HEK293 (cell line): ENCODE results near the gene KIAA0513.

ENCODE experiments used
- CTCF ChIA-PET: fragments of 350-600 bp; formaldehyde crosslinking; extraction: SDS; loops from one replicate; lab custom pipeline; 2021; ENCODE audit warnings: antibody characterized with exemption; lab: Yijun Ruan, JAX
- POLR2A ChIA-PET: fragments of 300-600 bp; formaldehyde crosslinking; extraction: SDS; loops from one replicate; lab custom pipeline; 2020; ENCODE audit warnings: antibody characterized with exemption, inconsistent platforms; lab: Yijun Ruan, JAX
- H3K27ac ChIP-seq: fragments of 200-500 bp; sonication (Bioruptor generic); 2 replicates; pipeline ENCODE4 v1.5.1; 2014; ENCODE audit warnings: low read depth, low read length, control low read depth, inconsistent platforms; ENCODE audit errors: extremely low read depth
- H3K36me3 ChIP-seq, 2 experiments: fragments of 200-500 bp in 1 of 2; sonication (Bioruptor generic) in 1 of 2; 1 replicate in 1 of 2; 2 replicates in 1 of 2; pipeline ENCODE4 v1.5.1; 2014 to 2017; ENCODE audit warnings: inconsistent platforms in 2 of 2, low read length in 2 of 2; ENCODE audit not compliant: control insufficient read depth in 2 of 2, insufficient read depth in 1 of 2
- H3K4me1 ChIP-seq: fragments of 200-500 bp; sonication (Bioruptor generic); 2 replicates; pipeline ENCODE4 v1.5.1; 2014; ENCODE audit warnings: mild to moderate bottlenecking, low read length, inconsistent platforms; ENCODE audit not compliant: control insufficient read depth, insufficient read depth
- H3K4me3 ChIP-seq: 2 replicates; pipeline ENCODE4 v1.5.1; 2011; ENCODE audit warnings: low read depth, mild to moderate bottlenecking, control low read depth, low read length, moderate library complexity
- H3K9me3 ChIP-seq: fragments of 200-500 bp; sonication (Bioruptor generic); 2 replicates; pipeline ENCODE4 v1.5.1; 2014; ENCODE audit warnings: low read depth, low read length, inconsistent platforms; ENCODE audit not compliant: control insufficient read depth, insufficient read depth
- GLI2 ChIP-seq: fragments of 450-650 bp; formaldehyde crosslinking; IDR thresholded peaks from 2 replicates; pipeline ENCODE4; 2017; ENCODE audit warnings: missing biosample characterization, missing genetic modification characterization, low read depth, borderline replicate concordance
- HOXC10 ChIP-seq: sonication (generic); formaldehyde crosslinking; IDR thresholded peaks from 2 replicates; pipeline ENCODE4 v1.8.1; 2023; ENCODE audit warnings: mild to moderate bottlenecking, missing genetic modification reagents
- KLF17 ChIP-seq: fragments of 450-650 bp; formaldehyde crosslinking; IDR thresholded peaks from 2 replicates; pipeline ENCODE4 v1.5.1; 2016; ENCODE audit warnings: missing biosample characterization, missing genetic modification characterization
- SCRT1 ChIP-seq: fragments of 450-650 bp; formaldehyde crosslinking; IDR thresholded peaks from 2 replicates; pipeline ENCODE4 v1.5.1; 2016; ENCODE audit warnings: missing biosample characterization, missing genetic modification characterization, borderline replicate concordance
- SCRT2 ChIP-seq: fragments of 450-650 bp; formaldehyde crosslinking; IDR thresholded peaks from 2 replicates; pipeline ENCODE4 v1.5.1; 2016; ENCODE audit warnings: missing biosample characterization, missing genetic modification characterization
- ZBTB11 ChIP-seq: fragments of 450-650 bp; formaldehyde crosslinking; conservative IDR thresholded peaks from 2 replicates; pipeline ENCODE4 v1.5.1; 2016; ENCODE audit warnings: low read depth, missing biosample characterization, missing genetic modification characterization
- ZBTB20 ChIP-seq: fragments of 450-650 bp; formaldehyde crosslinking; IDR thresholded peaks from 2 replicates; pipeline ENCODE4 v1.5.1; 2016; ENCODE audit warnings: missing biosample characterization, missing genetic modification characterization
- ZFP3 ChIP-seq: fragments of 450-650 bp; formaldehyde crosslinking; IDR thresholded peaks from 2 replicates; pipeline ENCODE4 v1.5.1; 2016; ENCODE audit warnings: low read depth, missing biosample characterization, missing genetic modification characterization
- ZNF114 ChIP-seq: fragments of 450-650 bp; formaldehyde crosslinking; IDR thresholded peaks from 2 replicates; pipeline ENCODE4 v1.5.0; 2017; ENCODE audit warnings: missing biosample characterization, missing genetic modification characterization
- ZNF133 ChIP-seq: fragments of 450-650 bp; formaldehyde crosslinking; IDR thresholded peaks from 2 replicates; pipeline ENCODE4 v1.5.1; 2016; ENCODE audit warnings: missing biosample characterization, missing genetic modification characterization
- ZNF146 ChIP-seq: fragments of 450-650 bp; formaldehyde crosslinking; IDR thresholded peaks from 2 replicates; pipeline ENCODE4 v1.5.1; 2016; ENCODE audit warnings: missing biosample characterization, missing genetic modification characterization
- ZNF16 ChIP-seq: fragments of 450-650 bp; formaldehyde crosslinking; IDR thresholded peaks from 2 replicates; pipeline ENCODE4 v1.5.1; 2016; ENCODE audit warnings: low read depth, missing biosample characterization, missing genetic modification characterization
- ZNF221 ChIP-seq: fragments of 450-650 bp; formaldehyde crosslinking; IDR thresholded peaks from 2 replicates; pipeline ENCODE4 v1.5.1; 2017; ENCODE audit warnings: missing biosample characterization, missing genetic modification characterization, borderline replicate concordance
- ZNF23 ChIP-seq: fragments of 450-650 bp; formaldehyde crosslinking; IDR thresholded peaks from 2 replicates; pipeline ENCODE4 v1.5.1; 2016; ENCODE audit warnings: missing biosample characterization, missing genetic modification characterization, borderline replicate concordance
- ZNF280C ChIP-seq: fragments of 450-650 bp; formaldehyde crosslinking; IDR thresholded peaks from 2 replicates; pipeline ENCODE4 v1.5.1; 2016; ENCODE audit warnings: missing biosample characterization, missing genetic modification characterization
- ZNF341 ChIP-seq: fragments of 450-650 bp; formaldehyde crosslinking; IDR thresholded peaks from 2 replicates; pipeline ENCODE4; 2016; ENCODE audit warnings: low read depth, missing biosample characterization, missing genetic modification characterization
- ZNF426 ChIP-seq: fragments of 450-650 bp; formaldehyde crosslinking; IDR thresholded peaks from 2 replicates; pipeline ENCODE4 v1.5.1; 2017; ENCODE audit warnings: missing biosample characterization, missing genetic modification characterization, mild to moderate bottlenecking, inconsistent platforms, moderate library complexity
- ZNF433 ChIP-seq: fragments of 450-650 bp; formaldehyde crosslinking; IDR thresholded peaks from 2 replicates; pipeline ENCODE4 v1.5.1; 2016; ENCODE audit warnings: missing biosample characterization, missing genetic modification characterization, low read depth
- ZNF530 ChIP-seq: fragments of 450-650 bp; formaldehyde crosslinking; IDR thresholded peaks from 2 replicates; pipeline ENCODE4 v1.5.1; 2016; ENCODE audit warnings: low read depth, missing biosample characterization, missing genetic modification characterization
- ZNF707 ChIP-seq: fragments of 450-650 bp; formaldehyde crosslinking; IDR thresholded peaks from 2 replicates; pipeline ENCODE4 v1.5.1; 2016; ENCODE audit warnings: missing biosample characterization, missing genetic modification characterization
- ZNF777 ChIP-seq: fragments of 450-650 bp; formaldehyde crosslinking; IDR thresholded peaks from 2 replicates; pipeline ENCODE4 v1.5.1; 2017; ENCODE audit warnings: missing biosample characterization, missing genetic modification characterization, borderline replicate concordance
- ZSCAN4 ChIP-seq: fragments of 450-650 bp; formaldehyde crosslinking; IDR thresholded peaks from 2 replicates; pipeline ENCODE4 v1.5.1; 2017; ENCODE audit warnings: missing biosample characterization, missing genetic modification characterization
- ZXDB ChIP-seq: fragments of 450-650 bp; formaldehyde crosslinking; IDR thresholded peaks from 2 replicates; pipeline ENCODE4 v1.5.1; 2016; ENCODE audit warnings: missing biosample characterization, missing genetic modification characterization

KIAA0513 gene

GRCh38 chr16:85074225-85074914 lies 46.8 kb downstream of the KIAA0513 start:
- CTCF ChIA-PET = interaction anchor here (0.7 kb wide), 1 partner anchor 29 kb away, joined by 3 read pairs; no protein-coding TSS in a partner anchor
- H3K4me1 ChIP-seq = no peaks in the 10 kb centered on the region
- H3K4me3 ChIP-seq = no peak overlapping the region
- H3K9me3 ChIP-seq = no peaks in the 10 kb centered on the region
- 0 out of 2 replicates have a peak, but pooled peaks have one; percentile 29 for TF ChIP-seq KLF17
- no peak for TF ChIP-seq ZXDB (tag by site-specific recombination)
- 0 out of 2 replicates have a peak, but pooled peaks have one; percentile 16 for TF ChIP-seq ZSCAN4
- TF ChIP-seq, all 188 proteins: peak for 2
- POLR2A ChIA-PET = no interaction called here
- H3K36me3 ChIP-seq = peaks cover 0 to 34% of the 10 kb centered on the region in 2 experiments; a peak in 1 of 3 replicates
- H3K27ac ChIP-seq = no peak overlapping the region

- Histone ChIP-seq H3K4me3 (no peak overlapping the region), H3K36me3 (peaks cover 0 to 31% of the 10 kb centered on the region in 2 experiments; a peak in 1 of 3 replicates), H3K27ac (no peak overlapping the region), H3K9me3 (no peaks in the 10 kb centered on the region), H3K4me1 (no peaks in the 10 kb centered on the region)
- CTCF ChIA-PET = interaction anchor here (1.7 kb wide), 1 partner anchor 11 kb away, joined by 9 read pairs; no protein-coding TSS in a partner anchor
- POLR2A ChIA-PET = no interaction called here
- no peak for TF ChIP-seq GLI2 (tag by site-specific recombination)
- no peak for TF ChIP-seq ZNF433 (tag by site-specific recombination)
- no peak for TF ChIP-seq HOXC10
- no peak for TF ChIP-seq ZNF16 (tag by site-specific recombination)
- no peak for TF ChIP-seq ZNF426
- TF ChIP-seq ZNF777 (tag by site-specific recombination) = no peak
- TF ChIP-seq ZNF707 (tag by site-specific recombination) = no peak
- no peak for TF ChIP-seq ZNF341 (tag by site-specific recombination)
- TF ChIP-seq ZNF23 = no peak
- peak; percentile 27; the same call in 1 of the 2 replicates for TF ChIP-seq SCRT1 (tag by site-specific recombination)
- TF ChIP-seq ZFP3 (tag by site-specific recombination) = no peak
- TF ChIP-seq ZNF133 (tag by site-specific recombination) = no peak
- no peak for TF ChIP-seq ZBTB20
- TF ChIP-seq SCRT2 = peak; percentile 84
- TF ChIP-seq ZBTB11 (tag by site-specific recombination) = peak; percentile 52
- no peak for TF ChIP-seq ZNF530 (tag by site-specific recombination)
- no peak for TF ChIP-seq ZNF280C (tag by site-specific recombination)
- TF ChIP-seq ZNF146 = no peak
- no peak for TF ChIP-seq ZNF114 (tag by site-specific recombination)
- no peak for TF ChIP-seq ZNF221 (tag by site-specific recombination)
Measured at GRCh38 chr16:85075236-85075924, 47.8 kb downstream of the KIAA0513 start.
